Astrocyte (in vitro differentiated cells and primary cell): Measurements from ENCODE around the gene TSEN2.

Source experiments
- CTCF ChIP-seq: IDR thresholded peaks from 2 replicates; pipeline ENCODE4 v1.5.1; 2011; ENCODE audit warnings: low read depth, mild to moderate bottlenecking, inconsistent platforms, low read length, moderate library complexity; ENCODE audit not compliant: insufficient read depth
- EZH2 ChIP-seq: IDR thresholded peaks from 2 replicates; pipeline ENCODE4 v1.6.1; 2012; ENCODE audit warnings: mild to moderate bottlenecking, low read length, inconsistent platforms; ENCODE audit not compliant: insufficient read depth

GRCh38 chr3:12556690-12557472, 72.6 kb downstream of the TSEN2 start, which contains the start of gene MKRN2:
- TF ChIP-seq CTCF (no peak), EZH2 (no peak)
